Vagina (tissue), 2 donors: Measurements from ENCODE around the gene MAK.
"Not testable (repeated sequence)": the region's sequence is repeated elsewhere in the genome, so short reads cannot be mapped to it uniquely, and the experiment has no call there.

ENCODE experiments used
- CTCF ChIP-seq, 3 experiments: fragments of 450-650 bp in 2 of 3; fragments of 200-600 bp in 1 of 3; sonication (generic) in 1 of 3; IDR thresholded peaks; one replicate each; pipeline ENCODE4 v1.5.1; 2017 to 2019; ENCODE audit warnings: antibody characterized with exemption in 3 of 3, mild to moderate bottlenecking in 2 of 3, moderate library complexity in 2 of 3
- POLR2A ChIP-seq, 2 donors: fragments of 450-650 bp; IDR thresholded peaks; one replicate each; pipeline ENCODE4 v1.6.1; 2017; ENCODE audit warnings: antibody characterized with exemption in 2 of 2, mild to moderate bottlenecking in 2 of 2, moderate library complexity in 2 of 2

GRCh38 chr6:10750568-10750967, 87.8 kb downstream of the MAK start:
- not testable (repeated sequence) for TF ChIP-seq POLR2A, CTCF (IDR thresholded peaks at IDR 0.05)
